K562 (cell line): ENCODE measurements around the gene SORCS2. TPM values are rescaled to one million over a fixed set of nuclear protein-coding genes. Genes with fewer than 3 reads are reported as not detected.

Source experiments
- AFF4 ChIP-seq: sonication (generic); formaldehyde crosslinking; IDR thresholded peaks from 2 replicates; pipeline ENCODE4 v1.8.0; 2023; ENCODE audit warnings: mild to moderate bottlenecking, missing genetic modification reagents
- CBX5 ChIP-seq: IDR thresholded peaks from 2 replicates; pipeline ENCODE4 v1.6.1; 2014; ENCODE audit warnings: low read depth, borderline replicate concordance
- CTCFL ChIP-seq: IDR thresholded peaks from 2 replicates; pipeline ENCODE4 v1.6.1; 2011; ENCODE audit warnings: borderline replicate concordance, low read depth, mild to moderate bottlenecking, moderate library complexity, low read length; ENCODE audit not compliant: insufficient read depth, poor library complexity, severe bottlenecking
- IRF1 ChIP-seq: sonication (generic); formaldehyde crosslinking; IDR thresholded peaks from 2 replicates; pipeline ENCODE4 v1.8.0; 2022; ENCODE audit warnings: missing genetic modification reagents, mild to moderate bottlenecking, borderline replicate concordance
- MED1 ChIP-seq: sonication (generic); formaldehyde crosslinking; IDR thresholded peaks from 2 replicates; pipeline ENCODE4 v1.8.1; 2023; ENCODE audit warnings: missing genetic modification reagents, borderline replicate concordance
- MYBL2 ChIP-seq, 2 experiments: fragments of 450-650 bp in 1 of 2; sonication (generic) in 1 of 2; formaldehyde crosslinking in 1 of 2; IDR thresholded peaks; 2 replicates each; pipeline versions ENCODE4 v1.6.1 to v1.8.1; 2017 to 2022; ENCODE audit warnings: borderline replicate concordance in 1 of 2, inconsistent platforms in 1 of 2, low read depth in 1 of 2, mild to moderate bottlenecking in 1 of 2, missing genetic modification reagents in 1 of 2, moderate library complexity in 1 of 2
- NCOA6 ChIP-seq: fragments of 450-650 bp; IDR thresholded peaks from 2 replicates; pipeline ENCODE4 v1.6.1; 2017; ENCODE audit warnings: mild to moderate bottlenecking
- PHF8 ChIP-seq: fragments of 200-600 bp; sonication (generic); IDR thresholded peaks from 2 replicates; pipeline ENCODE4 v1.6.1; 2012; ENCODE audit warnings: mixed run types, mild to moderate bottlenecking, inconsistent platforms, low read length, moderate library complexity, borderline replicate concordance
- SAP30 ChIP-seq: fragments of 200-600 bp; sonication (generic); IDR thresholded peaks from 2 replicates; pipeline ENCODE4 v1.6.1; 2012; ENCODE audit warnings: borderline replicate concordance, low read depth, mild to moderate bottlenecking, moderate library complexity, low read length, control low read depth, inconsistent platforms; ENCODE audit not compliant: insufficient read depth, poor library complexity, severe bottlenecking
- TFAP4 ChIP-seq: sonication (generic); formaldehyde crosslinking; IDR thresholded peaks from 2 replicates; pipeline ENCODE4 v1.8.0; 2022; ENCODE audit warnings: missing genetic modification reagents, mild to moderate bottlenecking, moderate library complexity, borderline replicate concordance
- ZNF57 ChIP-seq: fragments of 450-650 bp; formaldehyde crosslinking; IDR thresholded peaks from 2 replicates; pipeline ENCODE4 v1.4.0; 2020; ENCODE audit warnings: mild to moderate bottlenecking, moderate library complexity
- polyA plus RNA-seq, 8 experiments: library from polyadenylated mRNA; depleted of rRNA in 4 of 8; stranded (reverse) in 5 of 8; unstranded in 3 of 8; fragments of >200 nt; fragmentation: Nextera tagmentation in 2 of 8; fragmentation: Illumina TruSeq in 1 of 8; extraction: Ambion mirVana in 2 of 8; extraction: Trizol in 1 of 8; gene quantifications; 2 replicates each; pipeline versions ENCODE4 v1.2.1 to v1.2.3, GENCODE V29; 2011 to 2014; ENCODE audit warnings: inconsistent platforms in 1 of 8, missing spikeins in 1 of 8
- total RNA-seq, 7 experiments: library from RNA; depleted of rRNA in 6 of 7; stranded (reverse); fragments of >200 nt in 6 of 7; fragmentation: Illumina TruSeq in 2 of 7; extraction: Trizol in 2 of 7; gene quantifications; 2 replicates each; pipeline versions ENCODE4 v1.2.1 to v1.2.3, GENCODE V29; 2011 to 2021; ENCODE audit warnings: low replicate concordance in 1 of 7

SORCS2 gene
- total and polyA plus RNA-seq, 9 of the 15 experiments (the other 6 are each of a cell fraction or from before 2014, with no cell fraction given): not detected

GRCh38 chr4:7753931-7754465 lies 561.7 kb downstream of the SORCS2 start (continued):
- peak; percentile 24; the same call in 1 of the 2 replicates for TF ChIP-seq TFAP4 (CRISPR knock-in tag)
- no peak for TF ChIP-seq NCOA6
- no peak for TF ChIP-seq CTCFL
- TF ChIP-seq ZNF57 (CRISPR knock-in tag): no peak
- TF ChIP-seq PHF8: peak; percentile 50; the same call in 1 of the 2 replicates
- no peak for TF ChIP-seq CBX5
- TF ChIP-seq MED1 (CRISPR knock-in tag): no peak
- no peak for TF ChIP-seq IRF1 (CRISPR knock-in tag)
- no peak for TF ChIP-seq SAP30
- TF ChIP-seq MYBL2 (IDR thresholded peaks at IDR 0.05; ENCODE audit: low read depth): no peak
- no peak for TF ChIP-seq MYBL2 (CRISPR knock-in tag; IDR thresholded peaks at IDR 0.05; ENCODE audit: borderline replicate concordance)
- TF ChIP-seq AFF4 (CRISPR knock-in tag): 0 out of 2 replicates have a peak, but pooled peaks have one; percentile 52
